ENCODE data around the gene HKDC1.

Gene HKDC1

DNA sequence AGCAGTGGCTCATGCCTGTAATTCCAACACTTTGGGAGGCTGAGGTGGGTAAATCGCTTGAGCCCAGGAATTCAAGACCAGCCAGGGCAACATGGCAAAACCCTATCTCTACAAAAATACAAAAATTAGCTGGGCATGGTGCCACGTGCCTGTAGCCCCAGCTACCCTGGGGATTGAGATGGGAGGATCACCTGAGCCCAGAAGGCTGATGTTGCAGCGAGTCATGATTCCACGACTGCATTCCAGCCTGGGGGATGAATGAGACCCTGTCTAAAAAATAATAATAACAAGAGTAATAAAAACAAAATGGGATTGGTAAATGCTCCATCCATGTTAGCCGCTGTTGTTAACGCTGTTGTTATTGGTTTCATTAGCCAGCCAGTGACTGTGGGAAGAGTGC is 1.3 kb upstream of the HKDC1 start:
- peaks cover 10% of the 10 kb centered on the region for H3K4me1 Mint-ChIP-seq
- peaks cover 6% of the 10 kb centered on the region for H3K9me3 Mint-ChIP-seq
- no peak overlapping the region for H3K4me3 Mint-ChIP-seq
- H3K36me3 Mint-ChIP-seq (ENCODE audit: low read depth), result no peaks in the 10 kb centered on the region
- H3K27ac Mint-ChIP-seq, result no peak overlapping the region
- H3K27me3 Mint-ChIP-seq (ENCODE audit: low read depth), result peaks cover 8% of the 10 kb centered on the region
- TF ChIP-seq, protein P1, sequence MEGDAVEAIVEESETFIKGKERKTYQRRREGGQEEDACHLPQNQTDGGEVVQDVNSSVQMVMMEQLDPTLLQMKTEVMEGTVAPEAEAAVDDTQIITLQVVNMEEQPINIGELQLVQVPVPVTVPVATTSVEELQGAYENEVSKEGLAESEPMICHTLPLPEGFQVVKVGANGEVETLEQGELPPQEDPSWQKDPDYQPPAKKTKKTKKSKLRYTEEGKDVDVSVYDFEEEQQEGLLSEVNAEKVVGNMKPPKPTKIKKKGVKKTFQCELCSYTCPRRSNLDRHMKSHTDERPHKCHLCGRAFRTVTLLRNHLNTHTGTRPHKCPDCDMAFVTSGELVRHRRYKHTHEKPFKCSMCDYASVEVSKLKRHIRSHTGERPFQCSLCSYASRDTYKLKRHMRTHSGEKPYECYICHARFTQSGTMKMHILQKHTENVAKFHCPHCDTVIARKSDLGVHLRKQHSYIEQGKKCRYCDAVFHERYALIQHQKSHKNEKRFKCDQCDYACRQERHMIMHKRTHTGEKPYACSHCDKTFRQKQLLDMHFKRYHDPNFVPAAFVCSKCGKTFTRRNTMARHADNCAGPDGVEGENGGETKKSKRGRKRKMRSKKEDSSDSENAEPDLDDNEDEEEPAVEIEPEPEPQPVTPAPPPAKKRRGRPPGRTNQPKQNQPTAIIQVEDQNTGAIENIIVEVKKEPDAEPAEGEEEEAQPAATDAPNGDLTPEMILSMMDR (IDR thresholded peaks at IDR 0.05; ENCODE audit: unreplicated experiment in 3 of 3), result no peak

DNA sequence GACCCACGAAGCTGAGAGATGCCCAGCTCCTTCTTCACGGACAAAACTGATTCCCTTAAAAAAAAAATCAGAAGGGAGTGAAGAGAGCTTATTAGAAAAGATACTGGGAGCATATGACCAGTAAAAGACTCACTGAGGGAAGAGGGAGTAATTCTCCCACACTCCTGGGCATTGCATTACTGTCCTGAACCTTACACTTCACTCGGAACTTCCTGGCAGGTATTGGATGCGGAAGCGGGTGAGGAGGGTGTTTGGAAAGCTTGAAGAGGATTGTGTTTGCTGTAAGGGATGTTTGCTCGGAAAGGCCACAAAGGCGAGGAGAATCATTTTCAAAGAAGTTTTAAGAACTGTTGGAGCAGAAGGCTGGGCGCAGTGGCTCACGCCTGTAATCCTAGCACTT is 375 bp downstream of the HKDC1 start:
- H3K27me3 Mint-ChIP-seq (ENCODE audit: low read depth), result peaks cover 16% of the 10 kb centered on the region
- H3K4me3 Mint-ChIP-seq, result peak overlapping the region in 1 of 3 experiments; percentile 47
- H3K4me1 Mint-ChIP-seq, result peaks cover 10% of the 10 kb centered on the region
- H3K27ac Mint-ChIP-seq, result peak overlapping the region; percentile 8 to 71 (median 34)
- TF ChIP-seq, protein P1 (IDR thresholded peaks at IDR 0.05; ENCODE audit: unreplicated experiment in 3 of 3), result no peak
- no peaks in the 10 kb centered on the region for H3K36me3 Mint-ChIP-seq (ENCODE audit: low read depth)
- no peaks in the 10 kb centered on the region for H3K9me3 Mint-ChIP-seq

DNA sequence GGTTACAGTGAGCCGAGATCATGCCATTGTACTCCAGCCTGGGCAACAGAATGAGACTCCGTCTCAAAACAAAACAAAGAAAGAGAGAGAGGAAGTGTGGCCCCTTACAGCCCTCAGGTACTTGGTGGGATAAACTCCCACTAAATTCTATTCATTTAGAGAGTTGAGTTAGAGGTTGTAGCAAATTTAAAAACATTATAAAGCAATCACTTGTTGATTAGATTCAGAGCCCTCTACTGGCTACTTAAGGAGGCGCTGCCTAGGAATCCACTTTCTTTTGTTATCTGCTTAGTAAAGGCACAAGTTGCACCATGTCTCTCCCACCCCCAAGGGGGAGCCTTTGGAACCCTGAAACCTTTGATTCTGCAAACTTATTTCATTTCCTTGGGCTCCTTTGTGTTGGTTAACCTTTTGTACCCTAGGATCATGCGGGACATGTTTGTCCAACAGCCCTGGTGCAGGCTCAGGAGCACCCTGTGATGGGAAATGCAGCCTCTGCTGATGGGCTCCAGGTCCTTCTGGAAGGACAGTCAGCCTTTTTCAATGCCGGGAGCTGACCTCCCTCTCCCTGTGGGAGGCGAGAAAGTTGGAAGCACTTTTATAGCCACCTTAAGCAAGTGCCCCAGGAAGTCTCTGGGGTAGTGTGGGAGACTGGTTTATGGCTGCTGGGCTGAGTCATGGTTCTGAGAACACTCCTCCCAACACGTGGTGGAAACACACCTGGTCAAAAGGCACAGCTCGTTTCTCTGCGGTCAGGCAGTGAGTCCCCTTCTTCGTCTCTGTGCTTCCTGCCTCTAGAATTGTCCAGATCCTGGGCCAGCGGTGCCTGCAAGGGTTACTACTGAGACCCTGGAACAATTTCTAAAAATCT is 2.3 kb downstream of the HKDC1 start:
- Mint-ChIP-seq H3K4me3 (no peak overlapping the region), H3K4me1 (peaks cover 5% of the 10 kb centered on the region), H3K27me3 (ENCODE audit: low read depth) (peaks cover 17% of the 10 kb centered on the region), H3K9me3 (no peaks in the 10 kb centered on the region), H3K27ac (peak overlapping the region in 2 of 3 experiments; percentile 10 to 73), H3K36me3 (ENCODE audit: low read depth) (no peaks in the 10 kb centered on the region)
- TF ChIP-seq, protein P1 (IDR thresholded peaks at IDR 0.05; ENCODE audit: unreplicated experiment in 3 of 3), result peak; percentile 73 to 77 (median 74)

DNA sequence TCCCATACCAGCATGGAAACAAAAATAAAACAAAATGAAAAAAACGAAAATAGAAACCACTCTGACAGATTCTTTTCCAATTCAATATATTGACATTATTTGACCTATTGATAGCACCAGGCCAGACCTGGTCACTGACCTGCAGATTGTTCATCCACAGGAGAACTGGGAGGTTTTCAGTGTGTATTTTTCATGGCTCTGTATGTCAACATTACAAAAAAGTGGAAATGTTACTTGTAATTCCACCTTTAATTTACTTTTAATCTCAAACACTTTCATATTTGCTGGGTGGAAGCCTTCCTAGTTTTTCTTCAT is 2.9 kb downstream of the HKDC1 start:
- no peaks in the 10 kb centered on the region for H3K9me3 Mint-ChIP-seq
- peaks cover 5% of the 10 kb centered on the region for H3K4me1 Mint-ChIP-seq
- H3K36me3 Mint-ChIP-seq (ENCODE audit: low read depth), result no peaks in the 10 kb centered on the region

DNA sequence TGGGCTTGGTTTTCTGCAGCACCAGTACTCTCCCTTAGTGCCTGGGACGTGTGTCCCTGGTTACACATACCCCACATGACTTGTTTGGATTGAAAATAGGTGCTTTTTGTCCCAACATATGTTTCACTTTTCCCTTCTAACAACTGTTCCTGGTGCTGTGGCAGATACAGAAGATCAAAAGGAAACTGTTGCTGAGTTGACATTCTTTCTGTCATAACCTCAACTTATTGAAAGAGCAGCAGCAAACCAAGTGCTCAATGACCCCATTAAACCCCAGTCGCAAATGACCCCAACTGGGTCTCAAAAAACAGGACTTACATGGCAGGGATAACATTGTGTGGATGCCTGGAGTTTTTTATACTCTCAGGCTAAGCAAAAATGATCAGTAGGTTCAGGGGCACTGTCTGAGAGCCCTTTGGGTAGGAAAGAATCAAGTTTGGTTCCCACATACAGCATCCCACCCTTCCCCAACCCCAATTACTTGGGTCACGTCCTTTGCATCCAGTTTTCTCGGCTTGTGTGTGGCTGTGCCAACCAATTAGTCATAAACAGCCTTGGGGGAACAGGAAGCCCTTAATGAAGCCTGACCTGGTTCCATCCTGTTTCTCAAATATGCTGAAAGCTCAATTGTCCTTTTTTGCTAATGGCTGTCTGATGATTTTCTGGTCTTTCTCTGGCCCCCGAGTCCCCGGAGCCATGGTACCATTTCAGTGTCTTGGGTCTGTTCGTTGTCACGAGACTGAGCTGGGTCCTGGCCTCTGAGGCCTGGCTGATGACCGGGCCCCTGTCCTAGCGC is 4.9 kb downstream of the HKDC1 start:
- Mint-ChIP-seq H3K9me3 (no peaks in the 10 kb centered on the region), H3K36me3 (ENCODE audit: low read depth) (no peaks in the 10 kb centered on the region), H3K4me1 (peaks cover 5% of the 10 kb centered on the region), H3K27ac (peak overlapping the region in 1 of 3 experiments; percentile 60), H3K4me3 (no peak overlapping the region), H3K27me3 (ENCODE audit: low read depth) (peaks cover 30% of the 10 kb centered on the region)
- TF ChIP-seq, protein P1 (IDR thresholded peaks at IDR 0.05; ENCODE audit: unreplicated experiment in 3 of 3), result no peak

More for the DNA sequence above, 2.9 kb downstream of the HKDC1 start:
- peak overlapping the region in 2 of 3 experiments; percentile 10 to 73 for H3K27ac Mint-ChIP-seq
- H3K27me3 Mint-ChIP-seq (ENCODE audit: low read depth), result peaks cover 17% of the 10 kb centered on the region
- H3K4me3 Mint-ChIP-seq, result no peak overlapping the region
- TF ChIP-seq, protein P1 (IDR thresholded peaks at IDR 0.05; ENCODE audit: unreplicated experiment in 3 of 3), result no peak

Measured in nephron (organoid).